Gastroesophageal sphincter (tissue), 3 donors: ENCODE results near the gene KPTN.

Experiments used
- CTCF ChIP-seq, 4 experiments: fragments of 200-600 bp in 2 of 4; fragments of 450-650 bp in 2 of 4; sonication (generic) in 1 of 4; IDR thresholded peaks; one replicate each; pipeline ENCODE4 v1.5.1; 2017 to 2019; ENCODE audit warnings: antibody characterized with exemption in 4 of 4, mild to moderate bottlenecking in 2 of 4, moderate library complexity in 2 of 4
- POLR2A ChIP-seq, 2 donors: fragments of 450-650 bp; IDR thresholded peaks; one replicate each; pipeline ENCODE4 v1.6.1; 2017; ENCODE audit warnings: antibody characterized with exemption in 2 of 2, mild to moderate bottlenecking in 2 of 2, moderate library complexity in 1 of 2

- TF ChIP-seq CTCF (IDR thresholded peaks at IDR 0.05) (no peak), POLR2A (IDR thresholded peaks at IDR 0.05) (no peak)
Observed at GRCh38 chr19:47445527-47445926, 38.5 kb downstream of the KPTN start.
